HEK293T (cell line): Measurements from ENCODE around the gene PPP1R13B.

ENCODE experiments used
- CTCF ChIA-PET: fragments of 350-600 bp; formaldehyde crosslinking; extraction: SDS; loops from one replicate; lab custom pipeline; 2021; ENCODE audit warnings: antibody characterized with exemption, inconsistent platforms; lab: Yijun Ruan, JAX
- POLR2A ChIA-PET: fragments of 350-600 bp; formaldehyde crosslinking; extraction: SDS; loops from one replicate; lab custom pipeline; 2020; ENCODE audit warnings: antibody characterized with exemption, inconsistent platforms; lab: Yijun Ruan, JAX
- DNase-seq: peaks from one replicate; pipeline ENCODE4 v3.0.0; 2012; ENCODE audit warnings: mixed read lengths; ENCODE audit errors: extremely low spot score
- ARNT ChIP-seq: fragments of 450-650 bp; IDR thresholded peaks from 2 replicates; pipeline ENCODE4 v1.6.1; 2017; ENCODE audit warnings: mild to moderate bottlenecking
- BHLHE40 ChIP-seq: fragments of 450-650 bp; IDR thresholded peaks from 2 replicates; pipeline ENCODE4 v1.6.1; 2016; ENCODE audit warnings: mild to moderate bottlenecking, moderate library complexity, borderline replicate concordance
- CTBP1 ChIP-seq: fragments of 450-650 bp; IDR thresholded peaks from 2 replicates; pipeline ENCODE4 v1.6.1; 2016; ENCODE audit warnings: borderline replicate concordance
- ELF4 ChIP-seq: fragments of 450-650 bp; IDR thresholded peaks from 2 replicates; pipeline ENCODE4 v1.6.1; 2017; ENCODE audit warnings: antibody characterized with exemption
- FOXA1 ChIP-seq: fragments of 450-650 bp; IDR thresholded peaks from 2 replicates; pipeline ENCODE4 v1.6.1; 2016; ENCODE audit warnings: mild to moderate bottlenecking
- FOXK2 ChIP-seq: fragments of 450-650 bp; IDR thresholded peaks from 2 replicates; pipeline ENCODE4 v1.6.1; 2016; ENCODE audit warnings: mild to moderate bottlenecking
- FOXM1 ChIP-seq: fragments of 450-650 bp; IDR thresholded peaks from 2 replicates; pipeline ENCODE4 v1.6.1; 2017; ENCODE audit warnings: mild to moderate bottlenecking, borderline replicate concordance
- HDGF ChIP-seq: fragments of 450-650 bp; IDR thresholded peaks from 2 replicates; pipeline ENCODE4 v1.6.1; 2017; ENCODE audit warnings: antibody characterized with exemption, borderline replicate concordance
- L3MBTL2 ChIP-seq: fragments of 450-650 bp; conservative IDR thresholded peaks from 2 replicates; pipeline ENCODE4 v1.6.1; 2016; ENCODE audit warnings: mild to moderate bottlenecking
- LEF1 ChIP-seq: fragments of 450-650 bp; IDR thresholded peaks from 2 replicates; pipeline ENCODE4 v1.6.1; 2017; ENCODE audit warnings: mild to moderate bottlenecking, borderline replicate concordance
- NFRKB ChIP-seq: fragments of 450-650 bp; IDR thresholded peaks from 2 replicates; pipeline ENCODE4 v1.6.1; 2016; ENCODE audit warnings: mild to moderate bottlenecking, moderate library complexity
- PKNOX1 ChIP-seq: fragments of 450-650 bp; IDR thresholded peaks from 2 replicates; pipeline ENCODE4 v1.6.1; 2016
- SP1 ChIP-seq: fragments of 450-650 bp; IDR thresholded peaks from 2 replicates; pipeline ENCODE4 v1.6.1; 2017
- SUZ12 ChIP-seq: fragments of 450-650 bp; IDR thresholded peaks from 2 replicates; pipeline ENCODE4 v1.6.1; 2016; ENCODE audit warnings: mild to moderate bottlenecking
- TARDBP ChIP-seq: fragments of 450-650 bp; IDR thresholded peaks from 2 replicates; pipeline ENCODE4 v1.6.1; 2016
- ZNF384 ChIP-seq: fragments of 450-650 bp; IDR thresholded peaks from 2 replicates; pipeline ENCODE4 v1.6.1; 2016

The PPP1R13B gene

DNA sequence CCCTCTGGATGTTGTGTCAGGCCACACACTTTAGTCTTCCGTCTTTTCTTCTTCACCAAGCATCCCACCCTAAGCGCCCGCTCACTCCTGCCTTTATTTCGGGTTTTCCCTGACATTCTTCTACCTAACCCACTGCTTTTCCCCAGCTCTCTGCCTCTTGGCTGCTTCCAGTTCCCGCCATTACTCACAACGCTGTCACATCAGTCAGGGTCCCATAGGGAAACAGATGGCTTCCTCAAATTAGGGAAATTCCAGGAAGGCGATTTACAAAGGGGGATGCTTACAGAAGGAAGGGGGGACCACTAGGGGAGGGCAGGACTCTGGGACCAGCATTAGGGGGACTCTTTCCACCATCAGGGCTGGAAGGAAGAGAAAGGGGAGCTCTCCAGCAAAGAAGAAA, 9.2 kb upstream of the PPP1R13B start:
- TF ChIP-seq SP1 (no peak), ELF4 (no peak), HDGF (no peak)
- CTCF ChIA-PET = interaction anchor here (0.9 to 1.4 kb wide), 3 partner anchors 44 to 51 kb away, joined by 3 to 6 read pairs (median 5); no protein-coding TSS in a partner anchor
- DNase-seq = no peak
- POLR2A ChIA-PET = no interaction called here

DNA sequence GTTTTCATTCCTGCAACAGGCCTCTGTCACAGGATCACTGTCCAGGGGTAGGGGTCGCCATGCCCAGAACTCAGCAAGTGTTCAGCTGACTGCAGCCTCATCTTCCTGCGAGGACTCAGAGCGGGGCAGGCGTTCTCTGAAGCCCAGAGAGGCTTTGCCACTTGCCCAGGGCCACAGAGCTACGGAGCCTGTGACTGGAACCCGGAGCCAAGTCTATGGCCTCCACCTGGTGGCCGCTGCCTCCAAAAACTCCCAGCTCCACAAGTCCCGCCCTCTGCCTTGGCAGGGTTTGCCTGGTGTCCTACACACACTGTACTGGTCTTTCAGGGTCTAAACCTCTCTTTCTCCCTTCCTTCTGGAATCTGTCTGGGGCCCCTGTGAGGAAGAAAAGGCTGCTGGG, 8.7 kb upstream of the PPP1R13B start:
- no peak for TF ChIP-seq ZNF384
- no peak for TF ChIP-seq TARDBP
- no peak for TF ChIP-seq FOXA1
- no peak for TF ChIP-seq SUZ12
- no peak for TF ChIP-seq FOXK2
- no peak for TF ChIP-seq HDGF
- TF ChIP-seq L3MBTL2 = no peak
- TF ChIP-seq CTBP1 = no peak
- no peak for TF ChIP-seq ARNT
- no peak for TF ChIP-seq ELF4
- no peak for TF ChIP-seq NFRKB
- no peak for TF ChIP-seq SP1
- no peak for TF ChIP-seq BHLHE40
- CTCF ChIA-PET = interaction anchor here (0.6 to 1.4 kb wide), 5 partner anchors 11 to 59 kb away, joined by 3 to 6 read pairs (median 5); no protein-coding TSS in a partner anchor
- POLR2A ChIA-PET = interaction anchor here (1.2 kb wide), 1 partner anchor 48 kb away, joined by 4 read pairs; no protein-coding TSS in a partner anchor
- DNase-seq = no peak

DNA sequence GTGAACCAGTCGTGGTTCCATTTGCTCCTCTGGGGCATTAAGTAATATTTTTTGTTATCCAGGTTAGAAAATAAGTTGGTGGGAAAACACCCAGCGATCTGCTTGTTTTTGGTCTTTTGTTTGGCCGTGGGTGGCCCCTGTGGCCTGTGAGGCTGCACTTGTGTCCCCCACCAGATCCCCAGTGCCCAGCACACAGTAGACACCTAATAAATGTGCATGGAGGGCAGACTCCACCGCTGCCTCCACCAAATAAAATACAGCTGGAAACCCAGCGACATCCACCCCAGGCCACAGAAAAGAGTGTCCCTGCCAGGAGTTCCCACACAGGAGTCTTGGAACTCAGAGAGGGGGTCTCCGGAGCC, 8.3 kb upstream of the PPP1R13B start:
- no peak for TF ChIP-seq PKNOX1
- no peak for TF ChIP-seq ARNT
- TF ChIP-seq FOXA1 = no peak
- no peak for TF ChIP-seq ZNF384
- TF ChIP-seq BHLHE40 = no peak
- TF ChIP-seq SUZ12 = no peak
- no peak for TF ChIP-seq NFRKB
- TF ChIP-seq HDGF = no peak
- TF ChIP-seq FOXM1 = no peak
- TF ChIP-seq TARDBP = no peak
- no peak for TF ChIP-seq ELF4
- no peak for TF ChIP-seq SP1
- TF ChIP-seq L3MBTL2 = no peak
- no peak for TF ChIP-seq LEF1
- no peak for DNase-seq
- CTCF ChIA-PET = interaction anchor here (0.6 to 1.4 kb wide), 6 partner anchors 10 to 59 kb away, joined by 3 to 6 read pairs (median 4); no protein-coding TSS in a partner anchor

DNA sequence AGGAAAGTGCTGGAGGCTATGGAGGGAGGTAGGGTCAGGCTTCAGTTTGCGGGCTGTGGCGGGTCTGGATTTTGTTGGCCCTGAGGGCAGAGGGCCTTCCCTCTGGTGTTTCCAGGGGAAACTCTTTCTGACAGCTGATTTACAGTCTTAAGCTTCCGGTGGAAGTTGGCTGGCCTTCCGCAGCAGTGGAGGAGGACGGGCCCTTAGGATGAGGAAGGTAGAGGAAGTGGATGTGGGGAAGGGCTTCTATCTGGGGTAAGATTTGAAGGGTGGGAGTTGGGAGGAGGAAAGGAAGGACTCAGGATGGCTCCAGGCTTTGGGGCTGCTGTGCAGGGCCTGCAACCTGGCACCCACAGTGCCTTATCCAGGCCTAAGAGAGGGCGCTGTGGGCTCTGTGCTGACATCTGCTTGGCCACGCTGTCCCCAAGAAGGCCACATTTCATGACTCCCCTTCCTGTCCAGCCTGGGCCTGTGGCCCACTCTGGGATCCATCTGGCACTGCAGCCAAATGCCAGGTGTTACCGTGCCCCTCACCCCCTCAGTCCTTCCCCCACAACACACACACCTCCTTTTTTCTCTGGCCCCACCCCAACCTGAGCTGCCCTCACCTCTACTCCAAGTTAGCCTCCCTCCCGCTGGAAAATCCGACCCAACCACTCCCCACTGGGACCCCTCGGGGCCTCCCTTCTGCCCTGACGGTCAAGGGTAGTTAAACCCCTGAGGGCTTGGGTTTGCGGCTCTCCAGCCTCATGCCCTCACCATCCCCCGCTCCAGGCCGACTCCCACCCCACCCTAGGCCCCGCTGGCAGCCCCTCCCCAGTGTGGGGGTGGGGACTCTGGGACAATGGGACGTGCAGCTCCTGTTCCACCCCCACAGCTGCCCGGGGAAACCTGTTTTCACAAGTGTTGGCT, 7.7 kb upstream of the PPP1R13B start:
- CTCF ChIA-PET = interaction anchor here (0.6 to 1.4 kb wide), 5 partner anchors 10 to 60 kb away, joined by 3 to 6 read pairs (median 3); no protein-coding TSS in a partner anchor
- TF ChIP-seq ARNT = no peak
- no peak for TF ChIP-seq SP1
- peak; percentile 77 for TF ChIP-seq PKNOX1
- POLR2A ChIA-PET = interaction anchor here (0.8 to 1.2 kb wide), 2 partner anchors 25 to 47 kb away, joined by 3 to 4 read pairs; no protein-coding TSS in a partner anchor
- no peak for DNase-seq

More for the DNA sequence above, 8.3 kb upstream of the PPP1R13B start:
- POLR2A ChIA-PET = interaction anchor here (1.2 kb wide), 1 partner anchor 47 kb away, joined by 4 read pairs; no protein-coding TSS in a partner anchor

DNA sequence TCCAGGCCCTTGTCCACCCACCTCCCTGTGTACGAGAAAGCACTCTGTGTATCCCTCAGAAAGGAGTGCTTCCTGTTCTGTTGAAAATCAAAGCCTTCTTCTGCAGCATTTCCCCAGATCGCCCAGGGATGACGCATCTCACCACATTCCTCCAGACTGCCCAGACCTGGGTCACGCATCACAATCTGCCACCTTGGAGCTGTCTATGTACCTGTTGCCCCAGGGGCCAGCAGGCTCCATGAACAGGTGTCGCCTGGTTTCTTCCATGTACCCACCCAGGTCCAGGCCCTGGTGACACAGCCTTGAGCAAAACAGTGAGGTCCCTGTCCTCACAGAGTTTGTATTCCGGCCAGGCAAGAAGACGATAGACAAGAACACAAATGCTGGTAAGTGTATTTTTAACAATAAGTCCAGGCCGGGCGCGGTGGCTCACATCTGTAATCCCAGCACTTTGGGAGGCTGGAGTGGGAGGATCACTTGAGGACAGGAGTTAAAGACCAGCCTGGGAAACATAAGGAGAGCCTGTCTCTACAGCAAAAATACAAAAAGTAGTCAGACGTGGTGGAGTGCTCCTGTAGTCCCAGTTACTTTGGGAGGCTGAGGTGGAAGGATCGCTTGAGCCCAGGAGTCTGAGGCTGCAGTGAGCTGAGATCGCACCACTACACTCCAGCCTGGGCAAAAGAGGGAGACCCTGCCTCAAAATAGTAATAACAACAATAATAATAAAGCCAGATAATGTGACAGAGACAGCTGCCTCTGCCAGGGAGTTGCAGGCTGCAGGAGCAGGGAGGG, 6.8 kb upstream of the PPP1R13B start:
- no peak for DNase-seq
- CTCF ChIA-PET = interaction anchor here (0.8 to 1.3 kb wide), 2 partner anchors 8 to 45 kb away, joined by 3 read pairs; no protein-coding TSS in a partner anchor
- no peak for TF ChIP-seq ZNF384
- TF ChIP-seq LEF1 = no peak
- no peak for TF ChIP-seq HDGF
- TF ChIP-seq SP1 = no peak
- TF ChIP-seq FOXK2 = no peak
- no peak for TF ChIP-seq FOXM1
- no peak for TF ChIP-seq BHLHE40
- TF ChIP-seq L3MBTL2 = no peak
- no peak for TF ChIP-seq ELF4
- no peak for TF ChIP-seq NFRKB
- TF ChIP-seq CTBP1 = no peak
- no peak for TF ChIP-seq TARDBP
- TF ChIP-seq FOXA1 = no peak
- TF ChIP-seq PKNOX1 = no peak
- TF ChIP-seq ARNT = no peak
- no peak for TF ChIP-seq SUZ12
- POLR2A ChIA-PET = interaction anchor here (0.8 kb wide), 1 partner anchor 26 kb away, joined by 3 read pairs; no protein-coding TSS in a partner anchor
